ENCODE results near the gene ZNF599.

DNA sequence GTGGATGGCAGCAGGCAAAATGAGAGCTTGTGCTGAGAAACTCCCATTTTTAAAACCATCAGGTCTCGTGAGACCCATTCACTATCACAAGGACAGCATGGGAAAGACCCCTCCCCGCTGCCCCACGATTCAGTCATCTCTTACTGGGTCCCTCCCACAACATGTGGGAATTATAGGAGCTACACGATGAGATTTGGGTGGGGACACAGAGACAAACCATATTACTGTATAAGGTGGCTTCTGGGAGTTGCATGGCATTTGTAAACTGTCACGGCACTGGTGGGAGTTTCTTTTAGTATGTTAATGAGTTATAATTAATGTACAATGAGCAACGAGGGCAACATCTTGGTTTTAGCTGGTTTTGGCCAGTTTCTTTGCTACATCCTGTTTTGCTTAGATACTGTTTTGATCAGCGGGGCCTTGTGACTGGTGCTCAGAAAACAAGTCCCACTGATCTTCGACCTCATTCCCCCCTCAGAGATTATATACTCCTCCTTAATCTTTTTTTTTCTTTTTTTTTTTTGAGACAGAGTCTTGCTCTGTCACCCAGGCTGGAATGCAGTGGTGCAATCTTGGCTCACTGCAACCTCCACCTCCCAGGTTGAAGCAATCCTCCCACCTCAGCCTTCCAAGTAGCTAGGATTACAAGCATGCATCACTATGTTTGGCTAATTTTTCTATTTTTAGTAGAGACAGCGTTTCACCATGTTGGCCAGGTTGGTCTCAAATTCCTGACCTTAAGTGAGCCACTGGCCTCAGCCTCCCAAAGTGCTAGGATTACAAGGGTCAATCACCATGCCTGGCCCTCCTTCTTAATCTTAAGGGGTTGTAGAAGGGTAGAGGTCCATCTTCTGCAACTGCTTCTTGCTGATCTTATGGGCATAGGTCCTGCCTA lies 21.3 kb upstream of the ZNF599 start:
- TF ChIP-seq, protein P1, sequence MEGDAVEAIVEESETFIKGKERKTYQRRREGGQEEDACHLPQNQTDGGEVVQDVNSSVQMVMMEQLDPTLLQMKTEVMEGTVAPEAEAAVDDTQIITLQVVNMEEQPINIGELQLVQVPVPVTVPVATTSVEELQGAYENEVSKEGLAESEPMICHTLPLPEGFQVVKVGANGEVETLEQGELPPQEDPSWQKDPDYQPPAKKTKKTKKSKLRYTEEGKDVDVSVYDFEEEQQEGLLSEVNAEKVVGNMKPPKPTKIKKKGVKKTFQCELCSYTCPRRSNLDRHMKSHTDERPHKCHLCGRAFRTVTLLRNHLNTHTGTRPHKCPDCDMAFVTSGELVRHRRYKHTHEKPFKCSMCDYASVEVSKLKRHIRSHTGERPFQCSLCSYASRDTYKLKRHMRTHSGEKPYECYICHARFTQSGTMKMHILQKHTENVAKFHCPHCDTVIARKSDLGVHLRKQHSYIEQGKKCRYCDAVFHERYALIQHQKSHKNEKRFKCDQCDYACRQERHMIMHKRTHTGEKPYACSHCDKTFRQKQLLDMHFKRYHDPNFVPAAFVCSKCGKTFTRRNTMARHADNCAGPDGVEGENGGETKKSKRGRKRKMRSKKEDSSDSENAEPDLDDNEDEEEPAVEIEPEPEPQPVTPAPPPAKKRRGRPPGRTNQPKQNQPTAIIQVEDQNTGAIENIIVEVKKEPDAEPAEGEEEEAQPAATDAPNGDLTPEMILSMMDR (IDR thresholded peaks at IDR 0.05) = no peak
- no peak for TF ChIP-seq POLR2A (IDR thresholded peaks at IDR 0.05)
